Measurements from ENCODE around the gene TARS2.

Gene TARS2

DNA sequence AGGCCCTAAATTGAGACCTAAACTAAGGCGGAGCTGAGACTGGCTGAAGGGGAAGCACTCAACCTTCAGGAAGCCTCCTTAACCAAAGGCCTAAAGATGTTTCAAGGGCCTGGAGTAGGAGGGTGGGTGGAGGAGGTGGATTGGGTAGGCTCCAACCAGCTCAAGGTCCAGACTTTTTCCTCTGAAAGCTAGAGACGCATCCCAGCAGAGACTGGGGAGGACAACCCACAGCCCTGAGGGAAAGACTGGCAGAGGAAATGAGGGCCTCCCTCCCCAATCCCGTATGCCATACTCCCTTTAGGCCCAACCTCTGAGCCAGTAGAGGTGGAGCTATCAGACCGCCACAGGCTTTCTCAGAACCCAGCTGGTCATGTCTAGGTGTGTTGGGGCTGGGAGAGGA is 21.8 kb downstream of the TARS2 start:
- DNase-seq: no peak

DNA sequence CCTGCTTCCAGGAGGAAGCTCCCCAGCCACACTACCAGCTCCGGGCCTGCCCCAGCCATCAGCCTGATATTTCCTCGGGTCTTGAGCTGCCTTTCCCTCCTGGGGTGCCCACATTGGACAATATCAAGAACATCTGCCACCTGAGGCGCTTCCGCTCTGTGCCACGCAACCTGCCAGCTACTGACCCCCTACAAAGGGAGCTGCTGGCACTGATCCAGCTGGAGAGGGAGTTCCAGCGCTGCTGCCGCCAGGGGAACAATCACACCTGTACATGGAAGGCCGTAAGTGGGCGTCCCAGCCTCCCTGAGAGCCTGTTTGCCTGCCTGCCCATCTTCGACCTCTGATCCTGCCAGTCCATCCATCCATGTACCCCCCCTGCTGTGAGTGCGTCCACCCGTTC is 24.3 kb downstream of the TARS2 start:
- DNase-seq: no peak

- DNase-seq: no peak
Measured at GRCh38 chr1:150511985-150512660, 24.9 kb downstream of the TARS2 start.

GRCh38 chr1:150512846-150513245 is 25.6 kb downstream of the TARS2 start:
- no peak for DNase-seq

DNA sequence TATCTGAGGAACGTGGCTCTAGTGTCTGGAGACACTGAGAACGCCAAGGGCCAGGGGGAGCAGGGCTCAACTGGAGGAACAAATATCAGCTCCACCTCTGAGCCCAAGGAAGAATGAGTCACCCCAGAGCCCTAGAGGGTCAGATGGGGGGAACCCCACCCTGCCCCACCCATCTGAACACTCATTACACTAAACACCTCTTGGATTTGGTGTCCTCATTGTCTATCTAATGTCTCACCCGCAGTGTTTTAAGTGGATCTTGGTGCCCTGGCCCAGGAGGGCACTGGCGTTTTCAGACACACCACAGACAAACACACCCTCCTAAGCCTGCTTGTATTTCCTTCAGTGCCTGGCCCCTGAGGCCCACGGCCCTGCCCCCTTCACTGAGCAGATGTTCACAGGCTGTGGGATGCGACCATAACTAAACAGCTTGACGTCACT is 26.2 kb downstream of the TARS2 start:
- no peak for DNase-seq

- DNase-seq: no peak
Measured at GRCh38 chr1:150514260-150514659, 27.0 kb downstream of the TARS2 start.

GRCh38 chr1:150514913-150515327 is 27.7 kb downstream of the TARS2 start:
- no peak for DNase-seq

GRCh38 chr1:150515328-150516049 is 28.3 kb downstream of the TARS2 start, which contains the start of gene FALEC:
TSS of gene FALEC (plus strand) at chr1:150515752.
- peak; percentile 94 for DNase-seq

- DNase-seq: no peak
Measured at GRCh38 chr1:150516050-150516591, 28.9 kb downstream of the TARS2 start.

DNA sequence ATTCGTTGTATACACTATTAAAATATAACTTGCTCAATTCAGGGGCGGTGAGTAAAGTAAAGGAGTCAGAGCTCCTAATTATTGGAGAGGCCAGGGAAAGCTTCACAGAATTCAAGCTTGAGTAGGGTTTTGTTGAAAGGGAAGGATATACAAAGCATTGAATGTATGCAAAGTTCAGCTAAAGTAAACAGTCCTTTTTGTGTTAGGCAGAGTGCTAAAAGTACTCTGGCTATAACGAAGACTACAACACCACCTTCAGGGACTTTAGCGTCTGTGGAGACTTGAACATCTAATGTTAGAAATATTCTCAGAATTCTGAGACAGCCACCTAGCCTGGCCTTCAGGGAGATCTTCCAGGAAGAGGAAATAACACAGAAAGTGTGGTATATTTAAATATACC is 29.4 kb downstream of the TARS2 start:
- no peak for DNase-seq

- DNase-seq: no peak
Measured at GRCh38 chr1:150521196-150521968, 34.2 kb downstream of the TARS2 start.

- no peak for DNase-seq
Measured at GRCh38 chr1:150525348-150525747, 38.1 kb downstream of the TARS2 start.

- no peak for DNase-seq
Measured at GRCh38 chr1:150528196-150528595, 41.0 kb downstream of the TARS2 start.

- no peak for DNase-seq
Measured at GRCh38 chr1:150529017-150529416, 41.8 kb downstream of the TARS2 start.

- DNase-seq: no peak
Measured at GRCh38 chr1:150530491-150531159, 43.4 kb downstream of the TARS2 start.

DNA sequence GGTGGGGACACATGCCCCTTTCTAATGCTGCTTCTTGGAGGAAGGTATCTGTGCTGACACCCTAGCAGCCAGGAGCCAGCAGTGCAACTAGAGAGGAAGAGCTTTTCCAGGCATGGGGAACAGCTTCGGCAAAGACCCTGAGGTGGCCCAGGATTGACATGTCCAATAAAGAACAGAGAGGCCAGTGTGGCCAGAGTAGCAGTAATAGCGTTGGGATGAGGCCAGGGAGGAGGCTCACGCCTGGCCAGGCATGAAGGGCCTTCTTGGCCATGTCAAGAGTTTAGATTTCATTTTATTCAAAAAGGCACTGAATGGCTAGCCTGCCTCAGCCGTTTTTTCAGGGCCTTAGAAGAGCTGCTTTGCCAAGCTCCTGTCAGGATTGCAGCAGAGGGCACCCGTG is 45.6 kb downstream of the TARS2 start:
- no peak for DNase-seq

GRCh38 chr1:150534002-150534401 is 46.8 kb downstream of the TARS2 start:
- no peak for DNase-seq

DNA sequence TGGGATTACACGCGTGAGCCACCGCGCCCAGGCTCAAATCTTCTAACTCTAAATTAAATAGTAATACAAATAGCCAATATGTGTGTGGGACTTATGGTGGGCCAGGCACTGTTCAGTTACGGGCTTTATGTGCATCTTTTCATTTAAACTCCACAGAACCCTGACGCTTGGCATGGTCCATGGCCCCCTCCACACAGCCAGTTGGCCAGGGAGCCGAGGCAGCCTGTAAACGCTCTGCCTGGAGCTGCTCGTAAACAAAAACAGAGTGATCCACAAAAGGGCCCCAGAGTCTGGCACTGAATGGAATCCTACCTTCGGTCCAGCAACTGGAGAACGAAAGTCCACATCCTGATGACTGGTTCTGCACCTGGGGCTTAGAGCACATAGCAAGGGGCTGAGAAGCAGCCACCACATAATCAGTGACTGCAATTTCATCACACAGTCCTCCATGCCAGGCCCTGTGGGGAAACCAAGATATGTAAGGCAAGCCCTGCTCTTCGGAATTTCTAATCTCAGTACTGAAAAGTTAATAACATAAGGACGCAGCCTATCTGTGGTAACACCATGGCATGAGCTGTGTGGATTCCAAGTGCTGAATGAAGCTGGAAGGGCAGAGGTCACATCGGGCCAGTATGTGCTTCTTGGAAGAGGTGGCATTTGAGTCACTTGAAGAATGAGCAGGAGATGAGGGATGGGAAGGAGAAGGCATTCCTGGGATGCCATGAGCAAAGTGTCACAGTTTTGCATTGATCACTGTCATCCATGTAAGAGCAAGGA is 48.5 kb downstream of the TARS2 start:
- no peak for DNase-seq

- DNase-seq: no peak
Measured at GRCh38 chr1:150536836-150537731, 49.9 kb downstream of the TARS2 start.

- DNase-seq: no peak
Measured at GRCh38 chr1:150537732-150538684, 50.8 kb downstream of the TARS2 start.
